ENCODE results near the gene NXPE3. TPM values are rescaled to one million over a fixed set of nuclear protein-coding genes. Genes with fewer than 3 reads are reported as not detected.

NXPE3 gene
- 2.6 and 3.1 TPM in 2 replicates for total RNA-seq (2011; cell fraction: chromatin; rRNA removed; ENCODE audit: low replicate concordance)
- total RNA-seq (2011; cell fraction: nucleolus; rRNA removed) = 1.3 and 2.6 TPM in 2 replicates
- 3.2 and 3.9 TPM in 2 replicates for total RNA-seq (2011; cell fraction: nucleoplasm; rRNA removed)
- total RNA-seq (2014; rRNA removed) = 0.95 and 0.98 TPM in 2 replicates
- total RNA-seq (2014; rRNA removed; fragmentation: Illumina TruSeq; extraction: Trizol) = 0.80 and 0.86 TPM in 2 replicates
- 0.76 and 0.79 TPM in 2 replicates for total RNA-seq (2015; rRNA removed; fragmentation: Illumina TruSeq; extraction: Trizol)
- 2.0 and 2.3 TPM in 2 replicates for total RNA-seq (2021)
- polyA plus RNA-seq (2011; rRNA removed) = 2.3 and 2.5 TPM in 2 replicates
- 0.94 and 1.7 TPM in 2 replicates for polyA plus RNA-seq (2011; cell fraction: cytosol; rRNA removed)
- 1.1 and 1.4 TPM in 2 replicates for polyA plus RNA-seq (2011; cell fraction: nucleus; rRNA removed)
- 1.3 and 2.6 TPM in 2 replicates for polyA plus RNA-seq (2012)
- polyA plus RNA-seq (2014; fragmentation: Illumina TruSeq; extraction: Trizol) = 1.6 and 1.7 TPM in 2 replicates
- polyA plus RNA-seq (2014; fragmentation: Nextera tagmentation; extraction: Ambion mirVana) = under 1 TPM; 0.25 to 0.59 TPM
- 1.2 and 1.7 TPM in 2 replicates for polyA plus RNA-seq (2014; rRNA removed)
- polyA minus RNA-seq (2011; rRNA and poly(A)+ RNA removed) = 2.7 and 2.8 TPM in 2 replicates
- 1.5 and 1.8 TPM in 2 replicates for polyA minus RNA-seq (2011; cell fraction: cytosol; rRNA and poly(A)+ RNA removed)
- polyA minus RNA-seq (2011; cell fraction: nucleus; rRNA and poly(A)+ RNA removed) = 1.7 and 1.8 TPM in 2 replicates
- Bru-seq, nascent RNA = percentile 45 among the genes with signal in this experiment
- percentile 50 among the genes with signal in this experiment for BruChase-seq, experiment 1, labeled RNA remaining after a 2-hour chase
- percentile 49 among the genes with signal in this experiment for BruChase-seq, experiment 2, labeled RNA remaining after a 6-hour chase
- long read RNA-seq, experiment 1, transcript NXPE3-201 (8 exons, 3,941 nt) = major isoform, 8 of 20 reads
- long read RNA-seq, experiment 1, partial matches to known transcripts = 3 of 20 reads
- long read RNA-seq, experiment 1, other reads (novel, unspliced or antisense) = 9 of 20 reads
- long read RNA-seq, experiment 2, partial matches to known transcripts = 2 of 5 reads
- long read RNA-seq, experiment 2, other reads (novel, unspliced or antisense) = 2 of 5 reads
- long read RNA-seq, experiment 3, partial matches to known transcripts = 0 of 1 reads
- long read RNA-seq, experiment 3, other reads (novel, unspliced or antisense) = 0 of 1 reads

DNA sequence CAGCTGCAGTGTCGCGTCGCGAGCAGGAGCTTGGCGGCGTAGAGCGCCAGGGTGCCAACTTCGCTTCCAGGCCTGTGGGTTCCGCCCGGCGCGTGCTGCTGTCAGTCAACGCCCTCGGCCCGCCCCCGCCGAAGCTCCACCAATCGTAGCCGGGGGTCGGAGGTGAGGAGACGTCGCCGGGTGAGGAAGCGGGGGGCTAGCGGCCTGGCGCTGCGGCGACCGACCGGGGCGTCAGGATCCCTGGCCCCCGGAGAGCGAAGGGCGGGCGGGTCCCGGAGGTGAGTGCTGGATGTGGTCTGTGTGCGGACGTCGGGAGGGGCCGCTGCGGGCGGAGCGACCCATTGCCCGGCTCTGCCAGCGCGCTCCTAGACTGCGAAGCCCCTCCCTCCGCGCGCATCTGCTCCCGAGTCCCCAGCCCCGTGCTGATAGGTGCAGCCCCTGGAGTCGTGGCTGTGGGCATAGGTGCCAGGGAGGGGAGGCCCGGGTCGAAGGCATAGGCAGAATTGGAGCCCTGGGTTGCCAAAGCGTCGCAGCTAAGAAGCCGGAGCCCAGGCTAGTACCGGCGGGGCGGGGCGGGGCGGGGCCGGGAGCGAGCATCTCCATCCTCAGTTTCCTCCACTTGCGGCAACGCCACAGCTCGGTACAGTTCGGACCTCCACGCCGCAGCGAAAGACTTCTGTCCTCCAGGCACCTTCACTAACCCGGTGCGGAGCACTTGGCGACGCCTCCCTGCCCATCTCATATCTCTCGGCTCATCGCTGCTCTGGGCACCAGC, at the start of gene NXPE3:
NXPE3 (plus strand) TSS at position 165 of the 775 bp plus-strand sequence. CDS start 6,386 bp downstream, outside the sequence.
- H3K27ac ChIP-seq (ENCODE audit: extremely low read depth, low read depth, low read length) = no peak within 1 kb of the TSS
- TF ChIP-seq TOE1 (IDR thresholded peaks at IDR 0.05; ENCODE audit: borderline replicate concordance) (no peak), TOE1 (CRISPR knock-in tag; IDR thresholded peaks at IDR 0.05; ENCODE audit: borderline replicate concordance, low read depth) (no peak), PHB (CRISPR knock-in tag; IDR thresholded peaks at IDR 0.05) (no peak), ZBTB33 (CRISPR knock-in tag; IDR thresholded peaks at IDR 0.05) (peak; percentile 86), JUNB (CRISPR knock-in tag; conservative IDR thresholded peaks at IDR 0.05) (no peak), DACH1 (IDR thresholded peaks at IDR 0.05; ENCODE audit: partially characterized antibody) (no peak), THRAP3 (IDR thresholded peaks at IDR 0.05; ENCODE audit: borderline replicate concordance) (no peak), POLR2B (IDR thresholded peaks at IDR 0.05; ENCODE audit: low read depth, partially characterized antibody) (no peak), NR1H2 (CRISPR knock-in tag; IDR thresholded peaks at IDR 0.05) (no peak), U2AF1 (optimal IDR thresholded peaks at IDR 0.05; ENCODE audit: low read depth, low read length) (no peak), ARID2 (IDR thresholded peaks at IDR 0.05) (no peak), PHF21A (IDR thresholded peaks at IDR 0.05; ENCODE audit: borderline replicate concordance, low read depth) (no peak), PHF8 (IDR thresholded peaks at IDR 0.05; ENCODE audit: borderline replicate concordance, low read length) (peak; percentile 33; the same call in 1 of the 2 replicates), HSF4 (CRISPR knock-in tag; IDR thresholded peaks at IDR 0.05; ENCODE audit: borderline replicate concordance) (no peak), KDM5B (IDR thresholded peaks at IDR 0.05; ENCODE audit: insufficient replicate concordance, low read depth, low read length) (no peak), L3MBTL2 (IDR thresholded peaks at IDR 0.05) (peak; percentile 77), ZNF121 (CRISPR knock-in tag; conservative IDR thresholded peaks at IDR 0.05) (no peak)

More for the DNA sequence above, at the start of gene NXPE3:
- intact Hi-C loops (cut with micrococcal nuclease) = no loop called here
- Histone ChIP-seq H2AFZ (ENCODE audit: low read depth, low read length) (peak within 1 kb of the TSS; percentile 94), H3K4me2 (ENCODE audit: insufficient read depth, low read length) (peak within 1 kb of the TSS; percentile 75), H3K27me3 (ENCODE audit: control insufficient read depth in 2 of 2, insufficient read depth in 2 of 2, low read length in 2 of 2) (no peaks in the 10 kb centered on the region), H3K9me1 (ENCODE audit: control insufficient read depth, insufficient read depth, low read length) (no peaks in the 10 kb centered on the region), H3K36me3 (ENCODE audit: control insufficient read depth, insufficient read depth, low read length) (no peaks in the 10 kb centered on the region), H3K9ac (ENCODE audit: insufficient read depth in 1 of 2, low read depth in 2 of 2, low read length in 2 of 2) (peak within 1 kb of the TSS; percentile 50 to 90; a peak in 3 of 4 replicates), H4K20me1 (replicated peaks; ENCODE audit: control insufficient read depth, insufficient read depth, low read length) (no peaks in the 10 kb centered on the region), H3K9me3 (replicated peaks; ENCODE audit: control insufficient read depth, insufficient read depth, low read depth, low read length) (no peaks in the 10 kb centered on the region), H3K4me1 (replicated peaks in 1 of 2; ENCODE audit: control insufficient read depth in 2 of 2, insufficient read depth in 2 of 2, low read length in 2 of 2) (peaks cover 12 to 17% of the 10 kb centered on the region in 2 experiments; a peak in 4 of 5 replicates), H3K4me3 (peak within 1 kb of the TSS; percentile 59), H3K79me2 (ENCODE audit: control insufficient read depth, insufficient read depth, low read length) (no peaks in the 10 kb centered on the region)
- FAIRE-seq = no peak
- peak; percentile 68 to 80 (median 74) for DNase-seq (ENCODE audit: extremely low read depth in 1 of 4, low spot score in 3 of 4)
- POLR2A ChIA-PET = interaction anchor here (0.8 kb wide), 1 partner anchor 15 kb away, joined by 4 read pairs; no protein-coding TSS in a partner anchor
- peak; percentile 95 for ATAC-seq
- CTCF ChIA-PET (ENCODE audit: low intra/inter-chr PET ratio) = no interaction called here
- BruUV-seq (replicated peaks) = no TSS peak
- in situ Hi-C loops (cut with MboI) = no loop called here
- under 1% methylated on average over 21 of the region's 78 CpGs for whole genome bisulfite sequencing (ENCODE audit: insufficient coverage, low coverage, missing lambda C conversion rate)

All from K562 (cell line).